Anterior cingulate cortex (tissue), 58 donors: ENCODE measurements around the gene CYTH4.

Experiments used
- DNase-seq, 58 donors: peaks; one replicate each; lab custom pipeline; 2025; lab: John Stamatoyannopoulos, UW

The CYTH4 gene

DNA sequence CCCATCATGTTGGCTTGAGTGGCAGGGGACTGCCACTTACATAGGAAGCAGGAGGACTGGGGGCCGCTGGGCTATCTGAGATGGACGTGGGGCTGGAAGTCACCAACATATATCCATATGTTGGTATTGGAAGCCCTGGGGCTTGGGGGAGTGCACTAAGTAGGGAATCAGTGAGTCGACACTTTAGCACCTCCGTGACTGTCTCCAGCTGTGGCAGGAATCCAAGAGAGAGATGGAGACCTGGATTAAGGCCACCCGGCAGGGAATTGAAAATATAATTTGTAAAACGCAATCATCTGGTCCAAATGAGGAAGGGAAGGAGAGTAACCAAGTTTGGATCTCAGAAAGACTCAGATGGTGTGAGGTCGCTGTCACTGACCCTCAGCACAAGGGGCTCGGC lies 76.6 kb downstream of the CYTH4 start:
- DNase-seq = no peak

DNA sequence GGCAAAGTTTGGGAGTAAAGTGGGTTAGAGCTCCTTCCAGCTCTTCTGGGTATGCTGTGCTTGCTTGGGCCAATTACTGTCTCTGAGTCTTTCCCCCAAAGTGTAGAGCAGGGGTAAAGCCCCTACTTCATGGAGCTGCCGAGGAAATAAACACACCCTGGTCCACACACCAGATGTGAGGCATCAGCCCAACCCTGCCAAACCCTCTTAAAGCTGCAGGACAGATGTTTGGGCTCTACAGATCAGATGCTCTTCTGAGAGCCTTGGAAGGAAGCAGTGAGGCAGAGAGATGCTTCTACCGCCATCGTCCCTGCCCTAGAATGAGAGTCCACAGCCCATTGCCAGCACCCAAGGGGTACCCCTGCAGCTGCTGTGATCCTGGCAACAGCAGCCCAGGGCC lies 80.3 kb downstream of the CYTH4 start:
- DNase-seq = no peak

DNA sequence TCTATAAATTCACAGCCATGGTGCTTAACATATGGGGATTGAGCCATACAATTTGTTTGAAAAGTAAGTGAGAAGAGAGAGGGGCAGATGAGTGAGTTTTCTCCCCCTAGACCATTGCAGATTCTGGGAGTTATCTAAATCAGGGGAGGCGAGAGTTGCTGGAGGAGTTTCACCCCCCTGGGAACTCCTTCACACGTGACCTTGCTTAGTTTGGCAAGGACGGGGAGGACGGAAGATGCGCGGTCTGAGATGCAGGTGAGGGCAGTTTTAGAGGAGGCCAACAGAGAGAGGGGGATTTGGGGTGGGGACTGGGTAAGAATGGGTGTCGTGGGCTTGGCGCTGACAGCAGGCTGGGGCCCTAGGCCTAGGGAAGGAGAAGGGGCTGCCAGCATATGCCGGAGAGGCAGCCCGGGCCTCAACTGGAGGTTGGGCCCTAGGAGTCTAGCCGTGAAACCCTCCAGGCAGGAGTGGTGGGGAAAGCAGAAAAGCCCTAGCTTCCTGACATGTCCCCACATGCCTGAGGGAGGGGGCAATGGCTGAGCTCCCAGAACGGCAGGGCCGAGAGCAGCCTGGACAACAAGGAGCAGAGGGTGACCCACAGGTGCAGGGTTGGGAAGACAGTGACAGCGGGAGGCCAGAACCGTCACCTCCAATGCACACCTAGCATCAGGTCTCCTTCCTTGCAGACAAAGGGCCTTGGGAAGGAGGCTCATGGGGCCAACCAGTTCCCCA lies 81.1 kb downstream of the CYTH4 start:
- DNase-seq = no peak
